ENCODE data around the gene TMEM25.

DNA sequence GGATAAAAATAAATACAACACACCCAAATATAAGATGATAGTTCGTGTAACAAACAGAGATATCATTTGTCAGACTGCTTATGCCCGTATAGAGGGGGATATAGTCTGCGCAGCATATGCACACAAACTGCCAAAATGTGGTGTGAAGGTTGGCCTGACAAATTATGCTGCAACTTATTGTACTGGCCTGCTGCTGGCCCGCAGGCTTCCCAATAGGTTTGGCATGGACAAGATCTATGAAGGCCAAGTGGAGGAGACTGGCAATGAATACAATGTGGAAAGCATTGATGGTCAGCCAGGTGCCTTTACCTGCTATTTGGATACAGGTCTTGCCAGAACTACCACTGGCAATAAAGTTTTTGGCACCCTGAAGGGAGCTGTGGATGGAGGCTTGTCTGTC, 29.8 kb downstream of the TMEM25 start:
- TF ChIP-seq EZH2 (IDR thresholded peaks at IDR 0.05; ENCODE audit: borderline replicate concordance, low read depth, low read length, severe bottlenecking) (no peak), JUN (IDR thresholded peaks at IDR 0.05; ENCODE audit: borderline replicate concordance, insufficient read depth, insufficient read length, low read depth) (no peak)
- TF ChIP-seq, protein P1, sequence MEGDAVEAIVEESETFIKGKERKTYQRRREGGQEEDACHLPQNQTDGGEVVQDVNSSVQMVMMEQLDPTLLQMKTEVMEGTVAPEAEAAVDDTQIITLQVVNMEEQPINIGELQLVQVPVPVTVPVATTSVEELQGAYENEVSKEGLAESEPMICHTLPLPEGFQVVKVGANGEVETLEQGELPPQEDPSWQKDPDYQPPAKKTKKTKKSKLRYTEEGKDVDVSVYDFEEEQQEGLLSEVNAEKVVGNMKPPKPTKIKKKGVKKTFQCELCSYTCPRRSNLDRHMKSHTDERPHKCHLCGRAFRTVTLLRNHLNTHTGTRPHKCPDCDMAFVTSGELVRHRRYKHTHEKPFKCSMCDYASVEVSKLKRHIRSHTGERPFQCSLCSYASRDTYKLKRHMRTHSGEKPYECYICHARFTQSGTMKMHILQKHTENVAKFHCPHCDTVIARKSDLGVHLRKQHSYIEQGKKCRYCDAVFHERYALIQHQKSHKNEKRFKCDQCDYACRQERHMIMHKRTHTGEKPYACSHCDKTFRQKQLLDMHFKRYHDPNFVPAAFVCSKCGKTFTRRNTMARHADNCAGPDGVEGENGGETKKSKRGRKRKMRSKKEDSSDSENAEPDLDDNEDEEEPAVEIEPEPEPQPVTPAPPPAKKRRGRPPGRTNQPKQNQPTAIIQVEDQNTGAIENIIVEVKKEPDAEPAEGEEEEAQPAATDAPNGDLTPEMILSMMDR (IDR thresholded peaks at IDR 0.05; ENCODE audit: extremely low read depth in 1 of 2, insufficient read depth in 1 of 2, low read depth in 1 of 2, low read length in 2 of 2), result no peak

Measured in endothelial cell of umbilical vein (primary cell).